Kidney (tissue), 14 donors: ENCODE results near the gene LAMB2. TPM values are rescaled to one million over a fixed set of nuclear protein-coding genes. Genes with fewer than 3 reads are reported as not detected.

Source experiments
- DNase-seq, 5 donors: peaks; one replicate each; pipeline ENCODE4 v3.0.0-alpha.2; 2013 to 2020
- FAIRE-seq: peaks from 2 replicates; lab custom pipeline; 2012; peaks lifted over from hg19 to GRCh38; lab: Jason Lieb, UNC
- H3K27ac ChIP-seq, 2 donors: one replicate each; pipeline ENCODE4 v1.7.0; 2013; ENCODE audit warnings: low read depth in 2 of 2, low read length in 2 of 2, inconsistent platforms in 1 of 2
- H3K27me3 ChIP-seq: one replicate; pipeline ENCODE4 v1.7.1; 2013; ENCODE audit warnings: low read length, inconsistent platforms; ENCODE audit not compliant: control insufficient read depth, insufficient read depth
- H3K36me3 ChIP-seq, 3 donors: one replicate each; pipeline versions ENCODE4 v1.7.0 to v1.7.1; 2013; ENCODE audit warnings: low read length in 3 of 3, control low read depth in 1 of 3, inconsistent platforms in 1 of 3; ENCODE audit not compliant: insufficient read depth in 3 of 3, control insufficient read depth in 2 of 3
- H3K4me1 ChIP-seq, 3 donors: one replicate each; pipeline versions ENCODE4 v1.7.0 to v1.7.1; 2013; ENCODE audit warnings: low read length in 3 of 3, inconsistent platforms in 1 of 3, low read depth in 1 of 3; ENCODE audit not compliant: control insufficient read depth in 2 of 3, insufficient read depth in 2 of 3
- H3K4me3 ChIP-seq, 3 donors: one replicate each; pipeline versions ENCODE4 v1.7.0 to v1.8.1; 2013; ENCODE audit warnings: low read length in 3 of 3, control low read depth in 1 of 3, inconsistent platforms in 1 of 3
- H3K9ac ChIP-seq, 3 donors: one replicate each; pipeline versions ENCODE4 v1.7.0 to v1.7.1; 2013; ENCODE audit warnings: low read length in 3 of 3, control low read depth in 1 of 3, inconsistent platforms in 1 of 3
- H3K9me3 ChIP-seq, 3 donors: one replicate each; pipeline versions ENCODE4 v1.7.0 to v1.7.1; 2013; ENCODE audit warnings: low read length in 3 of 3, control low read depth in 1 of 3, inconsistent platforms in 1 of 3; ENCODE audit not compliant: control insufficient read depth in 2 of 3, insufficient read depth in 1 of 3
- CTCF ChIP-seq: IDR thresholded peaks from 3 replicates; pipeline ENCODE4 v1.5.1; 2012; ENCODE audit warnings: mild to moderate bottlenecking, moderate library complexity, borderline replicate concordance; ENCODE audit not compliant: insufficient read depth; ENCODE audit errors: extremely low read depth
- intact Hi-C: fragments of 100-400 bp; cut with DNase I; formaldehyde crosslinking; loops from one replicate; pipeline ENCODE4 v1.11.1; 2022
- polyA plus RNA-seq: library from polyadenylated mRNA; stranded (reverse); fragments of 350-450 nt; fragmentation: Illumina TruSeq; extraction: RNeasy Lipid Tissue Mini Kit (QIAGEN cat#74804); gene quantifications from one replicate; pipeline ENCODE4 v1.2.3, GENCODE V29; 2014; ENCODE audit warnings: low read depth, low replicate concordance; ENCODE audit not compliant: insufficient read depth
- total RNA-seq: library from RNA; stranded (reverse); fragmentation: NEBNext Ultra II Directional; extraction: Animal tissue kit (Norgen Biotek cat#: 25700); gene quantifications from one replicate; pipeline ENCODE4 v1.2.1, GENCODE V29; 2021
- donor health status: control.
- donor health status: control.
- donor health status: control.
- donor health status: control.
- donor health status: control.
- donor health status: DM: yes; HTN: yes; CAD: no.
- donor health status: Normal renal cell carcinoma (clear cell type).

LAMB2 gene
- total and polyA plus RNA-seq, 2 donors from 2014 or later, result 444 to 460 TPM

GRCh38 chr3:49111347-49111746 lies 21.5 kb downstream of the LAMB2 start:
- FAIRE-seq, result no peak
- TF ChIP-seq CTCF, result no peak
- intact Hi-C loops, result no loop called here

GRCh38 chr3:49110780-49111179 lies 22.1 kb downstream of the LAMB2 start:
- intact Hi-C loops, result no loop called here
- Histone ChIP-seq H3K27ac (no peak overlapping the region), H3K9me3 (no peaks in the 10 kb centered on the region), H3K4me1 (peaks cover 0 to 4% (median 0%) of the 10 kb centered on the region in 3 donors), H3K9ac (no peak overlapping the region), H3K27me3 (no peaks in the 10 kb centered on the region), H3K4me3 (no peak overlapping the region), H3K36me3 (peaks cover 16 to 67% (median 57%) of the 10 kb centered on the region in 3 donors)
- FAIRE-seq (no peak), DNase-seq (no peak)
- TF ChIP-seq CTCF, result no peak

More at GRCh38 chr3:49111347-49111746, 21.5 kb downstream of the LAMB2 start:
- Histone ChIP-seq H3K36me3 (peaks cover 16 to 72% (median 61%) of the 10 kb centered on the region in 3 donors), H3K9ac (no peak overlapping the region), H3K27ac (no peak overlapping the region), H3K4me1 (no peaks in the 10 kb centered on the region), H3K9me3 (no peaks in the 10 kb centered on the region), H3K4me3 (no peak overlapping the region), H3K27me3 (no peaks in the 10 kb centered on the region)
- DNase-seq, result no peak

DNA sequence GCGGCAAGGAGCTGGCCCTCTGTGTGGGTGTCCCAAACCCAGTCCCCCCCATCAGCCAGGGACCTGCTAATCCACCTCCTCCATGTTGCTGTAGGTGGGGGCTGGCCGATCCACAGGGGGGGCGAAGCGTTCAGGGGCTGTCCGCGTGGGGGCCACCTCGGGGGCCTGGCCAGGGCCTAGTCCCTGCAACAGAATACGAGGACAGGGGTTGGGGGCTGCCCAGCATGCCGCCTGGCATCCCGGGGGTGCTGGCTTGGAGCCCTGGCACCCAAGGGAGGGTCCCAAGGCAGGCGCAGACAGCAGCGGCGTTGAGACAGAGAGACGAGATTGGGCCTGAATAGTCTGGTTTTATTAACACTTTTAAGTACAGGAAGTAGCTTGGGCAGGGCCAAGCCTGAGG lies 24.5 kb downstream of the LAMB2 start:
- no peak for FAIRE-seq
- Histone ChIP-seq H3K9ac (no peak overlapping the region), H3K9me3 (no peaks in the 10 kb centered on the region), H3K27me3 (no peaks in the 10 kb centered on the region), H3K27ac (no peak overlapping the region), H3K4me3 (no peak overlapping the region), H3K4me1 (peaks cover 0 to 14% (median 8%) of the 10 kb centered on the region in 3 donors), H3K36me3 (peaks cover 2 to 44% (median 38%) of the 10 kb centered on the region in 3 donors)
- no peak for TF ChIP-seq CTCF
- intact Hi-C loops, result no loop called here
- no peak for DNase-seq
